Astrocyte (in vitro differentiated cells and primary cell): ENCODE results near the gene ZNF214. TPM values are rescaled to one million over a fixed set of nuclear protein-coding genes. Genes with fewer than 3 reads are reported as not detected.
A peak's percentile ranks its signal among the peaks of the same experiment; 100 is the strongest.
"Not testable (repeated sequence)": the region's sequence is repeated elsewhere in the genome, so short reads cannot be mapped to it uniquely, and the experiment has no call there.

Experiments used
- DNase-seq: peaks from one replicate; pipeline ENCODE4 v3.0.0-alpha.2; 2010; ENCODE audit warnings: low read depth
- FAIRE-seq: peaks from 2 replicates; lab custom pipeline; 2011; peaks lifted over from hg19 to GRCh38; lab: Jason Lieb, UNC
- H2AFZ ChIP-seq: 2 replicates; pipeline ENCODE4 v1.6.0; 2012; ENCODE audit warnings: low read depth, low read length, inconsistent platforms
- H3K27ac ChIP-seq: 2 replicates; pipeline ENCODE4 v1.5.1; 2011; ENCODE audit warnings: low read depth, low read length, inconsistent platforms
- H3K27me3 ChIP-seq: 2 replicates; pipeline ENCODE4 v1.6.0; 2011; ENCODE audit warnings: low read length, inconsistent platforms; ENCODE audit not compliant: insufficient read depth
- H3K36me3 ChIP-seq: 2 replicates; pipeline ENCODE4 v1.5.1; 2011; ENCODE audit warnings: low read length, inconsistent platforms; ENCODE audit not compliant: insufficient read depth
- H3K4me1 ChIP-seq: 2 replicates; pipeline ENCODE4 v1.5.1; 2011; ENCODE audit warnings: low read length, inconsistent platforms; ENCODE audit not compliant: insufficient read depth
- H3K4me2 ChIP-seq: 2 replicates; pipeline ENCODE4 v1.6.0; 2012; ENCODE audit warnings: low read length, inconsistent platforms
- H3K4me3 ChIP-seq: 2 replicates; pipeline ENCODE4 v1.5.1; 2011; ENCODE audit warnings: low read depth, mild to moderate bottlenecking, low read length, inconsistent platforms; ENCODE audit not compliant: insufficient read depth
- H3K79me2 ChIP-seq: 2 replicates; pipeline ENCODE4 v1.6.0; 2012; ENCODE audit warnings: mild to moderate bottlenecking, low read length, inconsistent platforms; ENCODE audit not compliant: insufficient read depth
- H3K9ac ChIP-seq: 2 replicates; pipeline ENCODE4 v1.6.0; 2012; ENCODE audit warnings: mild to moderate bottlenecking, low read length, inconsistent platforms
- H3K9me3 ChIP-seq: 2 replicates; pipeline ENCODE4 v1.5.1; 2012; ENCODE audit warnings: low read depth, mild to moderate bottlenecking, low read length, inconsistent platforms; ENCODE audit not compliant: insufficient read depth
- H4K20me1 ChIP-seq: 2 replicates; pipeline ENCODE4 v1.6.0; 2012; ENCODE audit warnings: low read length, inconsistent platforms; ENCODE audit not compliant: insufficient read depth
- H3K27ac Mint-ChIP-seq: one replicate; pipeline ENCODE4 v1.8.0; 2021; ENCODE audit warnings: mild to moderate bottlenecking, mixed read lengths; ENCODE audit not compliant: unreplicated experiment
- H3K27me3 Mint-ChIP-seq: one replicate; pipeline ENCODE4 v1.8.0; 2021; ENCODE audit warnings: low read depth, mixed read lengths; ENCODE audit not compliant: unreplicated experiment
- H3K36me3 Mint-ChIP-seq: one replicate; pipeline ENCODE4 v1.8.0; 2021; ENCODE audit warnings: low read depth, mixed read lengths; ENCODE audit not compliant: unreplicated experiment
- H3K4me1 Mint-ChIP-seq: one replicate; pipeline ENCODE4 v1.8.0; 2021; ENCODE audit warnings: low read depth, mixed read lengths; ENCODE audit not compliant: unreplicated experiment
- H3K4me3 Mint-ChIP-seq: one replicate; pipeline ENCODE4 v1.8.0; 2021; ENCODE audit warnings: mild to moderate bottlenecking, moderate library complexity, mixed read lengths; ENCODE audit not compliant: unreplicated experiment
- H3K9me3 Mint-ChIP-seq: one replicate; pipeline ENCODE4 v1.8.0; 2021; ENCODE audit warnings: mild to moderate bottlenecking, mixed read lengths; ENCODE audit not compliant: unreplicated experiment
- EZH2 ChIP-seq: IDR thresholded peaks from 2 replicates; pipeline ENCODE4 v1.6.1; 2012; ENCODE audit warnings: mild to moderate bottlenecking, low read length, inconsistent platforms; ENCODE audit not compliant: insufficient read depth
- total RNA-seq: library from RNA; stranded (reverse); gene quantifications from 2 replicates; pipeline ENCODE4 v1.2.1, GENCODE V29; 2021
- TF ChIP-seq, protein P1 (sequence below): IDR thresholded peaks from 2 replicates; pipeline ENCODE4 v1.5.1; 2011; ENCODE audit warnings: low read depth, mild to moderate bottlenecking, inconsistent platforms, low read length, moderate library complexity; ENCODE audit not compliant: insufficient read depth

The ZNF214 gene
- total RNA-seq, 1 donor from 2014 or later: 0.93 TPM

DNA sequence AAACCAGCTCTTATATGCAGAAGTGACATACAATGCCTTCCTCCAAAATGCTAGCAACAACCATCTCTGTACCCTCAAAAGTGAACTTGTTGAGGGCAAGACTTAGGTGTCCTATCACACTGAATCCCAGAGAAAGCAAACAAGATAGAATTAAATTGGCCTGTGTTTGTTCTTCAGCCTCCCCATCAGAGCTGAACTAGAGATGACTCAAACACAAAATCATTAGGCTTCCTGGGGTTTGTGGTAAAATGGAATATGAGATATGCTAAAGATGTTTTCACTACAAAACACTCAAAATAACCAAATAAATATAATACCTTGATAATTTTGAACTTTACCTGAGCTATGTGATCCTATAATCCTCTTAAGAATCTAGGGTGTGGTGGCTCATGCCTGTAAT is 31.6 kb downstream of the ZNF214 start:
- Mint-ChIP-seq H3K4me3 (no peak overlapping the region), H3K27ac (no peak overlapping the region), H3K27me3 (no peaks in the 10 kb centered on the region), H3K9me3 (no peaks in the 10 kb centered on the region), H3K4me1 (peaks cover 23% of the 10 kb centered on the region), H3K36me3 (no peaks in the 10 kb centered on the region)
- TF ChIP-seq EZH2: no peak
- TF ChIP-seq, protein P1, sequence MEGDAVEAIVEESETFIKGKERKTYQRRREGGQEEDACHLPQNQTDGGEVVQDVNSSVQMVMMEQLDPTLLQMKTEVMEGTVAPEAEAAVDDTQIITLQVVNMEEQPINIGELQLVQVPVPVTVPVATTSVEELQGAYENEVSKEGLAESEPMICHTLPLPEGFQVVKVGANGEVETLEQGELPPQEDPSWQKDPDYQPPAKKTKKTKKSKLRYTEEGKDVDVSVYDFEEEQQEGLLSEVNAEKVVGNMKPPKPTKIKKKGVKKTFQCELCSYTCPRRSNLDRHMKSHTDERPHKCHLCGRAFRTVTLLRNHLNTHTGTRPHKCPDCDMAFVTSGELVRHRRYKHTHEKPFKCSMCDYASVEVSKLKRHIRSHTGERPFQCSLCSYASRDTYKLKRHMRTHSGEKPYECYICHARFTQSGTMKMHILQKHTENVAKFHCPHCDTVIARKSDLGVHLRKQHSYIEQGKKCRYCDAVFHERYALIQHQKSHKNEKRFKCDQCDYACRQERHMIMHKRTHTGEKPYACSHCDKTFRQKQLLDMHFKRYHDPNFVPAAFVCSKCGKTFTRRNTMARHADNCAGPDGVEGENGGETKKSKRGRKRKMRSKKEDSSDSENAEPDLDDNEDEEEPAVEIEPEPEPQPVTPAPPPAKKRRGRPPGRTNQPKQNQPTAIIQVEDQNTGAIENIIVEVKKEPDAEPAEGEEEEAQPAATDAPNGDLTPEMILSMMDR: no peak
- DNase-seq: peak; percentile 26
- no peaks in the 10 kb centered on the region for H3K36me3 ChIP-seq
- no peak overlapping the region for H3K4me2 ChIP-seq
- H3K4me1 ChIP-seq: peaks cover 13% of the 10 kb centered on the region
- H3K27me3 ChIP-seq: no peaks in the 10 kb centered on the region
- no peaks in the 10 kb centered on the region for H3K9me3 ChIP-seq
- H3K4me3 ChIP-seq: no peak overlapping the region
- no peak overlapping the region for H3K9ac ChIP-seq
- H2AFZ ChIP-seq: no peak overlapping the region
- no peaks in the 10 kb centered on the region for H4K20me1 ChIP-seq
- H3K27ac ChIP-seq: no peak overlapping the region
- H3K79me2 ChIP-seq: no peaks in the 10 kb centered on the region
- FAIRE-seq: no peak

DNA sequence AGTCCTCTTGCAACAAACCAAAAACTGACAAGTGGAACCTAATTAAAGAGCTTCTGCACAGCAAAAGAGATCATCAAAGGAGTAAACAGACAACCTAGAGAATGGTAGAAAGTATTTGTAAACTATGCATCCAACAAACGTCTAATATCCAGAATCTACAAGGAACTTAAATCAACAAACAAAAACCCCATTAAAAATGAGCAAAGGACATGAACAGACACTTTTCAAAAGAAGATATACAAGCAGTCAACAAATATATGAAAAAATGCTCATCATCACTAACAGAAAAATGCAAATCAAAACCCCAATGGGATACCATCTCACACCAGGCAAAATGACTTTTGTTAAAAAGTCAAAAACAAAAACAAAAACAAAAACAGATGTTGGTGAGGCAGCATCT is 33.7 kb downstream of the ZNF214 start:
- Mint-ChIP-seq H3K9me3 (no peaks in the 10 kb centered on the region), H3K27ac (no peak overlapping the region), H3K4me1 (peaks cover 3% of the 10 kb centered on the region), H3K27me3 (no peaks in the 10 kb centered on the region), H3K36me3 (no peaks in the 10 kb centered on the region), H3K4me3 (no peak overlapping the region)
- TF ChIP-seq EZH2: no peak
- TF ChIP-seq, protein P1: no peak
- Histone ChIP-seq H3K36me3 (no peaks in the 10 kb centered on the region), H3K9ac (no peak overlapping the region), H3K9me3 (no peaks in the 10 kb centered on the region), H2AFZ (no peak overlapping the region), H3K4me2 (no peak overlapping the region), H3K79me2 (no peaks in the 10 kb centered on the region), H4K20me1 (no peaks in the 10 kb centered on the region), H3K4me1 (no peaks in the 10 kb centered on the region), H3K27ac (no peak overlapping the region), H3K27me3 (no peaks in the 10 kb centered on the region), H3K4me3 (no peak overlapping the region)
- no peak for DNase-seq
- no peak for FAIRE-seq

DNA sequence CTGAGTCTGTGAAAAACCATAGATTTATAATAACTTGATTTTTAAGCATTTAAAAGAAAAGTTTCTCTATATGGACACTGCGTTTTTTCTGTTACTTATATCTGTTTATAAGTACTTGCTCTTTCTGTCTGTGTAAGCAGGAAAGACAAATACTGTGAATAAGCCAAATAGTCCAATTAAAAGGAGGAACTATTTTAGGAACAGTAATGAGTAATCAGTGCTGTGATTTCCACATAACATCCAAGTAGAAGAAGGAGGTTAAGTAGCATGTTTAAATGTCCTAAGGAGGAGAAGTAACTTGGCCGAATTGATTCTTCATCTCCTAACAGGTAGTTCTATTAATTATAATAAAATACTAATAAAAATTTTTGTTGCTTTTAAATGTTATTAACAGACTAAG is 40.8 kb downstream of the ZNF214 start:
- Histone ChIP-seq H2AFZ (no peak overlapping the region), H4K20me1 (no peaks in the 10 kb centered on the region), H3K9ac (no peak overlapping the region), H3K4me1 (no peaks in the 10 kb centered on the region), H3K9me3 (no peaks in the 10 kb centered on the region), H3K4me3 (no peak overlapping the region), H3K27me3 (no peaks in the 10 kb centered on the region), H3K27ac (no peak overlapping the region), H3K79me2 (no peaks in the 10 kb centered on the region), H3K36me3 (no peaks in the 10 kb centered on the region), H3K4me2 (no peak overlapping the region)
- Mint-ChIP-seq H3K27me3 (no peaks in the 10 kb centered on the region), H3K36me3 (no peaks in the 10 kb centered on the region), H3K9me3 (no peaks in the 10 kb centered on the region), H3K27ac (no peak overlapping the region), H3K4me3 (no peak overlapping the region), H3K4me1 (no peaks in the 10 kb centered on the region)
- no peak for TF ChIP-seq EZH2
- TF ChIP-seq, protein P1: no peak
- no peak for DNase-seq
- FAIRE-seq: no peak

DNA sequence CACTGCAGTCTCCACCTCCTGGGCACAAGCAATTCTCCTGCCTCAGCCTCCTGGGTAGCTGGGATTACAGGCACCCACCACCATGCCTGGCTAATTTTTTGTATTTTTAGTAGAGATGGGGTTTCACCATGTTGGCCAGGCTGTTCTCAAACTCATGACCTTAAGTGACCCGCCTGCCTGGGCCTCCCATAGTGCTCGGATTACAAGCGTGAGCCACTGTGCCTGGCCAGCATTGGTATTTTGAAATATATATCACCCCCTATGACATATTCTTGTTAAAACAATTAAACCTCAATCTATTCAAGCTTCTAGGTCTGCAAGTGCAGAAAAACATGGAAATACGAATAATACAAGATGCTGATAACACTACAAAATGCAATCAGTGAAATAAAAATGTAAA is 50.3 kb downstream of the ZNF214 start:
- DNase-seq, FAIRE-seq, H3K4me1 ChIP-seq, H3K27ac ChIP-seq, H3K36me3 ChIP-seq, H3K4me1 Mint-ChIP-seq, H3K79me2 ChIP-seq, H3K9me3 ChIP-seq, H3K4me3 ChIP-seq, H3K9me3 Mint-ChIP-seq, H3K27me3 Mint-ChIP-seq, H2AFZ ChIP-seq, H4K20me1 ChIP-seq, H3K4me3 Mint-ChIP-seq, H3K27ac Mint-ChIP-seq, H3K27me3 ChIP-seq, H3K9ac ChIP-seq, H3K4me2 ChIP-seq, H3K36me3 Mint-ChIP-seq: not testable (repeated sequence)
